Stimulated activated CD8-positive, alpha-beta memory T cell treated with anti-CD3 and anti-CD28 coated beads, Interleukin-7, amount 100 ng/mL, for 48 hours (primary cell): ENCODE data around the gene NECTIN1.
A peak's percentile ranks its signal among the peaks of the same experiment; 100 is the strongest.

Source experiments
- DNase-seq, 2 donors: peaks; one replicate each; pipeline ENCODE4 v3.0.0-alpha.2; 2020; ENCODE audit warnings: low read depth in 1 of 2; ENCODE audit errors: extremely low read depth in 1 of 2

NECTIN1 gene

GRCh38 chr11:119756169-119756865 is 27.3 kb upstream of the NECTIN1 start:
- no peak for DNase-seq

GRCh38 chr11:119755356-119756071 is 26.5 kb upstream of the NECTIN1 start:
- DNase-seq = no peak

GRCh38 chr11:119754656-119755355 is 25.8 kb upstream of the NECTIN1 start:
- DNase-seq = no peak

DNA sequence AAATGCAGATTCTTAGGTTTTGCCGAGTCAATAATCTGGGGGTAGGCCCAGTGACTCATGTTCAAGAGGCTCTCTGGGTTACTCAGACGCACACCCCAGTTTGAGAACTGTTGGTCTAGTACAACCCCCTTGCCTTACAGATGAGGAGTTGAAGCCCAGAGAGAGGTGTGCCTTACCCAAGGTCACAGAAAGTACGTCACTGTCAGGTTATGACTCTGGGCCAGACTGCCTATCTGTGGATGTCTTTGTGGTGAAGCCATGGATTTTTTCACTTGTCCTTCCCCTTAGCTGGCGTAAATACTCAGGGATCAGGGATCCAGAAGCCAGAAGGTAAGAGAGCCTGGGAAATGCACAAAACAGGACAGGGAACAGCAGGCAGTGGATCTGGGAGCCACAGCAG is 25.2 kb upstream of the NECTIN1 start:
- no peak for DNase-seq

DNA sequence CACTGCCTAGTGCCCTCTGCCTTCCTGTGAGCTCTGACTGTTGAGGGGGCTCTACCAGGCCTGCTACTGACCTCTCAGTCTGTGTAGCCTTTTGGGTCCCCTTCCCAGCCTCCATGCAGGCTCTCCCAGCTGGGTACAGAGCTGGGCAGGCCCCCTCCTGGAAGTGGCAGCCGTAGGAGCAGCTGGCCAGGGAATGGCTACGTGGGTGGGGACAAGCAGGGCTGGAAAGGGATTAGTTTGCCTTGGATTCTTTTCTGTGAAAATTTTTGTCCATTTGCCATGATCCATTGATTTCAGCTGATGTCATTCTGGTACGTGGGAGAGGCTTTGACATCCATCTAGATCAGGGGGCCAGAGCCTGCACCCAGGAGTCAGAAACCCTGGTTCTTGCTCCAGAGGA is 23.9 kb upstream of the NECTIN1 start:
- no peak for DNase-seq

DNA sequence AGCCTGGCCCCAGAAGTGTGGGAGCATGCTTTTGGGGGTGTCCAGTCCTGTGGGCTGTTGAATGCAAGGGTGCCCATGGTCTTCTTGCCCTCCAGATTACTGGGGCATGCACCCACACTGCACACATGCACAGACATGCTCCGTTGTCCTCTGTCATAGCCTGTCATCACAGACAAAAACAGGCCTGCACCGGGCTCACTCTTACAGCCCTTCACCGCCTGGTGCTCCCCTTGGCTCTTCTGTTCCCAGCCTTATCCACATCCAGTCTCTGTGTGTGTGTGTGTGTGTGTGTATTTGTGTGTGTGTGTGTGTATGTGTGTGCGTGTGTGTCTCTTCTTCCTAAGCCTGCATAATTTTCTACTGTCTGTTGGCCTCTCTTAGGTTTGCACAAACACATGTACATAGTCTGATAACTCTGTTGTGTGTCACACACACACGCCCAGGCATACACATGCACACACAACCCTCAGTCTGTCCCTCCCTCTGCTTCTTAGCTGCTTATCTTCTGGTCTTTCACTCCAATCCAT is 23.4 kb upstream of the NECTIN1 start:
- DNase-seq = no peak

DNA sequence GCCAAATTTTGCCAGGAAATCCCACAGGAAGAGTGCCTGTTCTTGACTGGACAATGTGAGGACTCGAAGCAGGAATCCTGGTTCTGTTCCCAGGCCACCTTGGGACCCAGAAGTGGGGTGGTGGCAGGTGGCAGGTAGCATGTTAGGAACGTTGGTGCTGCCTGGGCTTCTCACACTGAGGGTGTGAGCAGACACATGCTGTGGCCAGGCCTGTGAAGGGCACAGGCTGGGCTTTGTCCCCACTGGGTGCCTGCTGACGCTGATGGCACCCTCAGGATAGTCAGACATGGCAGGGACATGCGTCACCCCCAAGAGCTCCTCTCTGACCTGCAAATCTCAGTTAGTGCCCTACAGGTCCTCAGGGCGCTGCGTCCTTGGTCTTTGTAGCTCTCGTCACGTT is 21.1 kb upstream of the NECTIN1 start:
- DNase-seq = no peak

DNA sequence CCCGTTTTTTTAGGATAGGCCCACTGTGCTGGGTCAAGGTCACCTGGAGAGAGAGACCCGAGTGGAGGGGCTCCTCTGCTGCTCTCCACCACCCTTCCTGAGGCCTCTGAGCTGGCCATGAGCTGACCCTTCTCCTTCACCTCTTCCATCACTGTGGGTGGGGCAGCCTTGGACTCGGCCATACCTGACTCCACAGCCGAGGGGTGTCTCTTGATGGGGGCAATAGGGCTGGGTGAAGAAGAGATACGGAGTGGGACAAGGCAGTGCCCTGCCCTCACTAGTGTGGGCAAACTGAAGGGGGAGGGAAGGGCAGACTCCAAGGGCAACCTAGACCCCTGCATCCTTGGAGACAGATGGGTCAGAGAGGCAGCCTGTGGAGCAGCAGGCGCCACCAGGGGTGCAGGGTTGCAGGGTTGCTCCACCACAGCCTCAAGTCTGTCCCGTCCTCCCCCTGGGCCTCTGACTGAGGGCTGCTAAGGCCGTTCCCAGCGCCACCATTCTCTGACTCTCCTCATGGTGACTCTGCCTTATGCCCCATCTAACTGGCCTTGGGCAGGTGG is 20.1 kb upstream of the NECTIN1 start:
- DNase-seq = no peak

DNA sequence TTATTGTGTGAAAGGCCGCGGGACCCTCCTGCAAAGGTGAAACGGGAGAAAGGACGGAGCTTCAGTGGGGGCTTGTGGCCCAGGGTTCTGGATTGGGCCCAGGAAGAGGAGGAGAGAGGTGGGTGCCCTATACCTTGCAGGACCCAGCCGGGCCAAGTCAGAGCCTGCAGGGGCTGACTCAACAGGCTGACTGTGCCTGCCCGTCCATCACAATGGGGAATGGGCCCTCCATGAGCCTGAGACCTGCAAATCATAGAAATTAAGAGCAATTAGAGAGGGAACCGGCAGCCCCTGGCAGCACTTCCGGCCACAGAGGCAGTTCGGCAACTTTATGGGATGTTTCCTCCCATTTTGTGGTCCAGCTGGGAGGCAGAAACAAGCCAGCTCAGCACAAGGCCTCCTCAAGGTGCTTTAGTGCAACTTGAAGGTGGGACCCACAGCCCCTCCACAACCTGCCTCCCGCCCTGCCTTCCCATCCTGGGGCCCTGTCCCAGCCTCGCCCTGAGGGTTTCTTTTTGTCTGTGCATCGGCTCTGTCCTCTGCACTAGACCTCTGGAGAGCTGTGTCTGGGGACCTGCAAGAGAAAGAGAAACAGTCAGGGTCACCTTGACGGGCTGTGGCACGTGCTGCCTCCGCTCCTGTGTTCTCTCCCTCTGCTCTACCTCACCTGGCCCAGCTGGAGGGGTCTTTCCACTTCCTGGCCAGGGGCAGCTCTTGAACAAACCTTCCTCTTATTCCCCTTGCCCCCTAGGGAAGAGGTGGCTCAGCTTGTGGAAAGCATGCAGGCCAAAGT is 19.1 kb upstream of the NECTIN1 start:
- no peak for DNase-seq

GRCh38 chr11:119745776-119746535 is 17.0 kb upstream of the NECTIN1 start:
- no peak for DNase-seq

DNA sequence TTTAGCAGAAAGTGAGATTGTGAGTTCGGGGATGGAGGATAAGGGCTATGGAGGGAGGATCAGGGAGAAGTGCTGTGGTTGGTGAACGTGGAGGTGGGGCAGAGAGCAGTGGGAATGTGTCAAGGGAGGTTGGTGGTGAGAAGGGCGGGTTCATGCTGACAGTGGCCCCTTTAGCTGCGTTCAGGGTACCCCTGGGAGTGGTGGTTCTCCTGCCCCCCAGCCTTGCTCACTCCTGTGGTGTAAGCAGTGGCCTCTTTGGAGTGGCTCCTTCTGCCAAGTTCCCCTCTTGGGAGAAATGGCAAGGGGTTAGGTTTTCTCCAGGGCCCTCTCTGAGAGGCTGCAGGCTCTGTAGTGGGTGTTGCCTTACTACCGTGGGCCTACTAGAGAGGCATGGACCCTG is 16.1 kb upstream of the NECTIN1 start:
- no peak for DNase-seq

DNA sequence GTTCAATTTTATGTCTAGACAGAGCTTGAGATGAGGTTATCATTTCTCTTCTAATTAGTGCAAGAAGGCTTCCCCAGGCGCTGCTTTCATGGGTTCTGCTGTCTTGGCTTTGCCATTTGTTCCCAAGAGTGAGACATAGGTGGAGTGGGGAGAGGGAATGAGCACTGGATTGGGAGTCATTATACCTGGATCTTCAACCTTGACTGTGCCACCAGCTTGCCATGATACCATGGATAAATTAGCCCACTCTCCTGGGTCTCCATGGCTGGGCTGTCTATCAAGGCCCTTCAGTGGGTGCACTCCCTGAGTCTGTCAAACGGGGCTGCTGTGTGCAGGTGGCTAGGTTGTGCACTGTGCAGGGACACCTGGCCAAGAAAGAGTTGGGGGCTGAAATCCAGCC is 15.6 kb upstream of the NECTIN1 start:
- no peak for DNase-seq

DNA sequence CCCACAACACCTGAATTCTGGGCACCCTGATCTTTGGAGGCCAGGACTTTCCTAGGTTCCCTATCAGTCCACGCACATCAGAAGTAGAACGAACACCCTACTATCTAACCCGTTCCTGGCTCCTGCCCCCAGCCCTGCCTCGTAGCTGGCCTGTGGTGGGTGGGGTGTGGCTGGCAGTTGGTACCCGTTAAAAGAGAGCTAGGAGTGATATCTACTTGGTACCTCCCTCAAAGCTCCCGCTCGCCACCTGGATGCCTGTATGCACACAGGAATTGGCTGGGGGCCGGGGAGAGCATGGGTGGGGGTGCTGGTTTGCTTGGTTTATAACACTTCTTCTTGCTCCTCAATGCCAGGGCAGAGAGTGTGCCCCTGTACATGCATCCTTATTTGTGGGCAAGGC is 14.0 kb upstream of the NECTIN1 start:
- DNase-seq = no peak

DNA sequence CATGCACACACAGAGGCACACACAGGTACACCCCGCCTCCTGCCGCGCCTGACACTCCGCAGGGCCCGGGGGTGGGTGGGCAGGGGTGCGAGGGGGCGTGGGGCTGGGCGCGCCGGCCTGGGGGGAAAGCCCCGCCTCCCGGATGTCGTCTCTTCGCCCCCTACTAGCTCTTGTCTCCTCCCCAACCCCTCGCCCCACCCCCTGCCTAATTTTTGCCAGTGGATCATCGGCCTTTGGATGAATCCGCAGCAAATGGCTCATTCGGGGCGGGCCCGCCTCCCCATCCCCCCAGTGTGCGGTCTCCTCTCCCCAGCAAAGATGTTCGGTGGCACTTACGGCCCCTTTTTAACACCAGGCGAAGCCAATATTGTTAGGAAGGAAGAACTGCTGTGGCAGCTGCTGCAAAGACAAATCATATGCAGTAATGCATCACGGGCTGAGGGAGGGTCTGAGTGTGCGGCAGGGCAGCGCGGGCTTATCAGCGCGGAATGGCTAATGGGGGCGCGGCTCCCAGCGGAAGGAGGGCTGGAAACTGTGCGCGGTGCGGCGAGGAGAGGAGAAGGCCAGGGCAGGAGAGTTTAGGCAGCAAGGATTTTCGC is 13.4 kb upstream of the NECTIN1 start:
- DNase-seq = no peak

- peak in 1 of 2 donors; percentile 24 for DNase-seq
Observed at GRCh38 chr11:119741369-119742262, 12.6 kb upstream of the NECTIN1 start.

GRCh38 chr11:119739975-119740374 is 11.0 kb upstream of the NECTIN1 start:
- DNase-seq = no peak

GRCh38 chr11:119739021-119739703 is 10.2 kb upstream of the NECTIN1 start:
- no peak for DNase-seq

- DNase-seq = no peak
Observed at GRCh38 chr11:119738059-119738439, 9.0 kb upstream of the NECTIN1 start.
